IMR-90 (cell line): ENCODE data around the gene C1QTNF1. TPM values are rescaled to one million over a fixed set of nuclear protein-coding genes. Genes with fewer than 3 reads are reported as not detected.

Experiments
- ATAC-seq: fragments of 200-7000 bp; cut with Tn5 transposase; 2 replicates; pipeline ENCODE4 v1.9.1; 2020; ENCODE audit warnings: low read depth, mild to moderate bottlenecking, moderate library complexity
- BruUV-seq: library from RNA; stranded (reverse); fragments of 400-500 nt; replicated peaks from 2 replicates; lab custom pipeline; 2021; lab: Mats Ljungman, UMichigan
- CTCF ChIA-PET: fragments of 300-600 bp; formaldehyde crosslinking; extraction: SDS; loops from one replicate; lab custom pipeline; 2021; ENCODE audit warnings: antibody characterized with exemption; lab: Yijun Ruan, JAX
- POLR2A ChIA-PET: fragments of 300-600 bp; sonication (Branson Sonifier 250); formaldehyde crosslinking; loops from one replicate; lab custom pipeline; 2022; ENCODE audit warnings: antibody characterized with exemption; ENCODE audit not compliant: unreplicated experiment; lab: Charles Lee
- DNase-seq: peaks from one replicate; pipeline ENCODE4 v3.0.0; 2013
- H2AFZ ChIP-seq: replicated peaks from 2 replicates; pipeline ENCODE3; 2013; ENCODE audit warnings: low read length, mild to moderate bottlenecking; ENCODE audit not compliant: poor library complexity
- H2AK5ac ChIP-seq: 2 replicates; pipeline ENCODE4 v1.6.1; 2013; ENCODE audit warnings: low read depth, low read length, inconsistent platforms
- H2AK9ac ChIP-seq: replicated peaks from 2 replicates; pipeline ENCODE3; 2013; ENCODE audit warnings: mild to moderate bottlenecking, low read depth, low read length, moderate library complexity; ENCODE audit not compliant: poor library complexity
- H2BK120ac ChIP-seq: 2 replicates; pipeline ENCODE4 v1.6.1; 2013; ENCODE audit warnings: low read depth, low read length, inconsistent platforms
- H2BK15ac ChIP-seq: 3 replicates; pipeline ENCODE4 v1.6.1; 2013; ENCODE audit warnings: low read depth, low read length, inconsistent platforms
- H2BK20ac ChIP-seq: 2 replicates; pipeline ENCODE4 v1.6.1; 2013; ENCODE audit warnings: low read depth, mild to moderate bottlenecking, inconsistent platforms, low read length, moderate library complexity
- H2BK5ac ChIP-seq: 2 replicates; pipeline ENCODE4 v1.6.1; 2013; ENCODE audit warnings: mild to moderate bottlenecking, low read depth, low read length, inconsistent platforms; ENCODE audit not compliant: poor library complexity, severe bottlenecking
- H3K14ac ChIP-seq: replicated peaks from 2 replicates; pipeline ENCODE4 v1.6.1; 2013; ENCODE audit warnings: low read depth, low read length, inconsistent platforms
- H3K18ac ChIP-seq: 2 replicates; pipeline ENCODE4 v1.6.1; 2013; ENCODE audit warnings: low read depth, low read length, control low read depth
- H3K23ac ChIP-seq: 2 replicates; pipeline ENCODE4 v1.6.1; 2013; ENCODE audit warnings: low read depth, low read length, inconsistent platforms
- H3K27ac ChIP-seq: 2 replicates; pipeline ENCODE4 v1.5.1; 2013; ENCODE audit warnings: mild to moderate bottlenecking, control low read depth, low read length; ENCODE audit not compliant: insufficient read depth
- H3K27me3 ChIP-seq: 2 replicates; pipeline ENCODE4 v1.6.1; 2013; ENCODE audit warnings: low read length; ENCODE audit not compliant: control insufficient read depth, insufficient read depth
- H3K36me3 ChIP-seq: 2 replicates; pipeline ENCODE4 v1.6.1; 2013; ENCODE audit warnings: low read length, mixed read lengths; ENCODE audit not compliant: control insufficient read depth, insufficient read depth
- H3K4ac ChIP-seq: 2 replicates; pipeline ENCODE4 v1.6.1; 2013; ENCODE audit warnings: low read depth, low read length, inconsistent platforms
- H3K4me1 ChIP-seq: 2 replicates; pipeline ENCODE4 v1.6.1; 2013; ENCODE audit warnings: low read length, mixed read lengths; ENCODE audit not compliant: control insufficient read depth, insufficient read depth
- H3K4me2 ChIP-seq: 2 replicates; pipeline ENCODE4 v1.6.1; 2013; ENCODE audit warnings: low read depth, mild to moderate bottlenecking, control low read depth, low read length, moderate library complexity
- H3K4me3 ChIP-seq: 2 replicates; pipeline ENCODE4 v1.5.1; 2013; ENCODE audit warnings: low read depth, mild to moderate bottlenecking, control low read depth, low read length, moderate library complexity; ENCODE audit not compliant: insufficient read depth
- H3K56ac ChIP-seq: 2 replicates; pipeline ENCODE4 v1.6.1; 2013; ENCODE audit warnings: low read length, inconsistent platforms; ENCODE audit not compliant: insufficient read depth; ENCODE audit errors: extremely low read depth
- H3K79me1 ChIP-seq, 2 experiments: 2 replicates each; pipeline ENCODE4 v1.6.1; 2013; ENCODE audit warnings: low read length in 2 of 2, inconsistent platforms in 1 of 2, low read depth in 1 of 2
- H3K9ac ChIP-seq: 2 replicates; pipeline ENCODE4 v1.6.1; 2013; ENCODE audit warnings: low read depth, low read length, control low read depth
- H3K9me1 ChIP-seq: 2 replicates; pipeline ENCODE4 v1.6.1; 2013; ENCODE audit warnings: low read length, inconsistent platforms; ENCODE audit not compliant: insufficient read depth
- H3K9me3 ChIP-seq: 2 replicates; pipeline ENCODE4 v1.6.1; 2013; ENCODE audit warnings: low read length; ENCODE audit not compliant: control insufficient read depth, insufficient read depth
- H4K20me1 ChIP-seq: 2 replicates; pipeline ENCODE4 v1.6.1; 2013; ENCODE audit warnings: low read length, inconsistent platforms; ENCODE audit not compliant: insufficient read depth
- H4K5ac ChIP-seq: 2 replicates; pipeline ENCODE4 v1.6.1; 2013; ENCODE audit warnings: mild to moderate bottlenecking, low read depth, low read length, control low read depth
- H4K8ac ChIP-seq, 2 experiments: 2 replicates each; pipeline ENCODE4 v1.6.1; 2013; ENCODE audit warnings: low read depth in 2 of 2, low read length in 2 of 2, control low read depth in 1 of 2, inconsistent platforms in 1 of 2
- H4K91ac ChIP-seq: 2 replicates; pipeline ENCODE4 v1.6.1; 2013; ENCODE audit warnings: low read depth, low read length, inconsistent platforms; ENCODE audit not compliant: insufficient read depth
- BHLHE40 ChIP-seq: fragments of 150-350 bp; IDR thresholded peaks from 2 replicates; pipeline ENCODE4 v1.6.1; 2016; ENCODE audit warnings: mild to moderate bottlenecking, low read depth, low read length
- CEBPB ChIP-seq: IDR thresholded peaks from 2 replicates; pipeline ENCODE4 v1.6.1; 2012; ENCODE audit warnings: low read depth, low read length, improper control_type of control experiment
- CHD1 ChIP-seq: IDR thresholded peaks from 2 replicates; pipeline ENCODE4 v1.6.1; 2012; ENCODE audit warnings: low read depth, low read length, improper control_type of control experiment
- MAFK ChIP-seq: IDR thresholded peaks from 2 replicates; pipeline ENCODE4 v1.6.1; 2012; ENCODE audit warnings: low read depth, low read length, improper control_type of control experiment
- MAZ ChIP-seq: IDR thresholded peaks from 2 replicates; pipeline ENCODE4 v1.6.1; 2012; ENCODE audit warnings: low read depth, mild to moderate bottlenecking, low read length, improper control_type of control experiment, moderate library complexity, borderline replicate concordance
- NFE2L2 ChIP-seq: fragments of 150-350 bp; IDR thresholded peaks from 2 replicates; pipeline ENCODE4 v1.6.1; 2016; ENCODE audit warnings: low read depth, mild to moderate bottlenecking, low read length
- POLR2A ChIP-seq: IDR thresholded peaks from 2 replicates; pipeline ENCODE4 v1.6.1; 2012; ENCODE audit warnings: mild to moderate bottlenecking, low read depth, low read length
- RAD21 ChIP-seq: IDR thresholded peaks from 2 replicates; pipeline ENCODE4 v1.6.1; 2012; ENCODE audit warnings: low read length, improper control_type of control experiment
- SMC3 ChIP-seq: fragments of 150-350 bp; IDR thresholded peaks from 2 replicates; pipeline ENCODE4 v1.6.1; 2016; ENCODE audit warnings: low read depth, mild to moderate bottlenecking, antibody characterized with exemption, low read length, moderate library complexity
- WGBS, 2 experiments: methylation state at CpG; one replicate each; pipeline versions ENCODE4 v1.1.5 to v1.1.7; 2013; ENCODE audit warnings: missing lambda C conversion rate in 2 of 2; ENCODE audit not compliant: insufficient read length in 1 of 2; ENCODE audit errors: extremely low coverage in 2 of 2; 5-methylcytosine and 5-hydroxymethylcytosine counted together
- dilution Hi-C: fragments of 300-500 bp; cut with HindIII; formaldehyde crosslinking; loops from one replicate; pipeline ENCODE4 v1.14.3; 2018; ENCODE audit warnings: low sequenced_read_pairs; ENCODE audit not compliant: unreplicated experiment
- in situ Hi-C: fragments of 300-500 bp; cut with MboI; formaldehyde crosslinking; loops from 3 replicates; pipeline ENCODE4 v1.14.3; 2019; ENCODE audit warnings: low sequenced_read_pairs, inconsistent platforms, mixed read lengths
- intact Hi-C: fragments of 100-400 bp; cut with micrococcal nuclease; formaldehyde crosslinking; loops from 2 replicates; pipeline ENCODE4 v1.10.0; 2022
- polyA plus RNA-seq, 3 experiments: library from polyadenylated mRNA; depleted of rRNA; stranded (reverse); fragments of >200 nt; gene quantifications; 2 replicates each; pipeline ENCODE4 v1.2.3, GENCODE V29; 2012; ENCODE audit warnings: low replicate concordance in 1 of 3
- total RNA-seq: library from RNA; depleted of rRNA; stranded (reverse); fragments of >200 nt; gene quantifications from 2 replicates; pipeline ENCODE4 v1.2.3, GENCODE V29; 2012
- TF ChIP-seq, protein P1 (sequence below): fragments of 150-350 bp; IDR thresholded peaks from 2 replicates; pipeline ENCODE4 v1.6.1; 2016; ENCODE audit warnings: low read depth, mild to moderate bottlenecking, low read length, moderate library complexity, borderline replicate concordance
- TF ChIP-seq, protein P2 (sequence below): fragments of 150-350 bp; IDR thresholded peaks from 2 replicates; pipeline ENCODE4 v1.6.1; 2017; ENCODE audit warnings: mild to moderate bottlenecking, antibody characterized with exemption, low read length, low read depth

The C1QTNF1 gene
- total and polyA plus RNA-seq, 2 of the 4 experiments (the other 2 are of a cell fraction): 3.4 to 8.4 TPM

DNA sequence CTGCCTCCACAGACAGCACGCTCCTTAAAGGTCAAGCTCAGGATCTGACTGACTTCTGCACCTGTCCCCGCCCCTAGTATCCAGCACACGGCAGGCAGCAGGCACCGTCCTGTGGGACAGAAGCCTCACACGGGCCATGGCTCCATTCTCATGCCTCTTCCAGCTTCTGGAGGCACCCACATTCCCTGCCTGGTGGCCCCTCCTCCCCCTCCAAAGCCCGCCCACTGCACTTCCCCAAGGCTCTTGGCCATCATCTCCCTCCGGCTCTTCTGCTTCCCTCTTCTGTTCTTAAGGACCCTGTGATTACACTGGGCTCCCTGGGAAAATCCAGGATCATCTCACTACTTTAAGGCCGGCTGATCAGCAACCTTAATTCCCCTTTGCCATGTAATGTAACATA is 17.9 kb upstream of the C1QTNF1 start:
- Histone ChIP-seq H2AK5ac (no peak overlapping the region), H4K20me1 (peaks cover 63% of the 10 kb centered on the region), H3K14ac (0 out of 2 replicates have a peak overlapping the region, but pooled peaks have one; percentile 40), H3K27me3 (no peaks in the 10 kb centered on the region), H3K36me3 (peaks cover 14% of the 10 kb centered on the region), H2BK20ac (no peak overlapping the region), H3K4me1 (peaks cover 16% of the 10 kb centered on the region), H3K56ac (no peak overlapping the region), H3K4ac (no peak overlapping the region), H3K9me1 (peaks cover 21% of the 10 kb centered on the region), H3K9ac (no peak overlapping the region), H3K18ac (no peak overlapping the region), H2BK5ac (no peak overlapping the region), H2AK9ac (peak overlapping the region; percentile 30), H4K91ac (no peak overlapping the region), H3K27ac (no peak overlapping the region), H2BK15ac (no peak overlapping the region), H2AFZ (no peak overlapping the region), H3K4me3 (no peak overlapping the region), H2BK120ac (no peak overlapping the region), H3K4me2 (no peak overlapping the region), H3K23ac (no peak overlapping the region), H4K8ac (no peak overlapping the region), H3K9me3 (no peaks in the 10 kb centered on the region), H3K79me1 (peaks cover 21 to 77% of the 10 kb centered on the region in 2 experiments), H4K5ac (no peak overlapping the region)
- DNase-seq: no peak
- TF ChIP-seq POLR2A (no peak), SMC3 (no peak), MAZ (no peak), BHLHE40 (no peak), CEBPB (no peak), MAFK (no peak), NFE2L2 (no peak), CHD1 (no peak), RAD21 (no peak)
- TF ChIP-seq, protein P1, sequence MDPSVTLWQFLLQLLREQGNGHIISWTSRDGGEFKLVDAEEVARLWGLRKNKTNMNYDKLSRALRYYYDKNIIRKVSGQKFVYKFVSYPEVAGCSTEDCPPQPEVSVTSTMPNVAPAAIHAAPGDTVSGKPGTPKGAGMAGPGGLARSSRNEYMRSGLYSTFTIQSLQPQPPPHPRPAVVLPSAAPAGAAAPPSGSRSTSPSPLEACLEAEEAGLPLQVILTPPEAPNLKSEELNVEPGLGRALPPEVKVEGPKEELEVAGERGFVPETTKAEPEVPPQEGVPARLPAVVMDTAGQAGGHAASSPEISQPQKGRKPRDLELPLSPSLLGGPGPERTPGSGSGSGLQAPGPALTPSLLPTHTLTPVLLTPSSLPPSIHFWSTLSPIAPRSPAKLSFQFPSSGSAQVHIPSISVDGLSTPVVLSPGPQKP: no peak
- TF ChIP-seq, protein P2, sequence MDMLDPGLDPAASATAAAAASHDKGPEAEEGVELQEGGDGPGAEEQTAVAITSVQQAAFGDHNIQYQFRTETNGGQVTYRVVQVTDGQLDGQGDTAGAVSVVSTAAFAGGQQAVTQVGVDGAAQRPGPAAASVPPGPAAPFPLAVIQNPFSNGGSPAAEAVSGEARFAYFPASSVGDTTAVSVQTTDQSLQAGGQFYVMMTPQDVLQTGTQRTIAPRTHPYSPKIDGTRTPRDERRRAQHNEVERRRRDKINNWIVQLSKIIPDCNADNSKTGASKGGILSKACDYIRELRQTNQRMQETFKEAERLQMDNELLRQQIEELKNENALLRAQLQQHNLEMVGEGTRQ: no peak
- BruUV-seq: no TSS peak
- dilution Hi-C loops (no loop called here), intact Hi-C loops (no loop called here), in situ Hi-C loops (no loop called here)
- no peak for ATAC-seq
- WGBS, 2 experiments: 95% methylated on average over 4 of the region's 8 CpGs; no CpG with 5 or more reads in 1 of the 2 experiments
- ChIA-PET POLR2A (no interaction called here), CTCF (no interaction called here)
